IgD-negative memory B cell (primary cell): ENCODE results near the gene SGMS1. TPM values are rescaled to one million over a fixed set of nuclear protein-coding genes. Genes with fewer than 3 reads are reported as not detected.

ENCODE experiments used
- H3K27ac Mint-ChIP-seq, 3 donors: one replicate each; pipeline ENCODE4 v1.8.0; 2020 to 2022; ENCODE audit warnings: mild to moderate bottlenecking in 3 of 3, mixed read lengths in 3 of 3, moderate library complexity in 1 of 3
- H3K27me3 Mint-ChIP-seq: one replicate; pipeline ENCODE4 v1.8.0; 2021; ENCODE audit warnings: mixed read lengths
- H3K36me3 Mint-ChIP-seq: one replicate; pipeline ENCODE4 v1.8.0; 2020; ENCODE audit warnings: mild to moderate bottlenecking, mixed read lengths
- H3K4me1 Mint-ChIP-seq, 3 donors: one replicate each; pipeline ENCODE4 v1.8.0; 2020 to 2022; ENCODE audit warnings: mixed read lengths in 3 of 3, mild to moderate bottlenecking in 1 of 3
- H3K4me3 Mint-ChIP-seq, 4 donors: one replicate each; pipeline ENCODE4 v1.8.0; 2020 to 2022; ENCODE audit warnings: mild to moderate bottlenecking in 4 of 4, mixed read lengths in 4 of 4, moderate library complexity in 3 of 4
- H3K9me3 Mint-ChIP-seq, 3 donors: one replicate each; pipeline ENCODE4 v1.8.0; 2020 to 2021; ENCODE audit warnings: mixed read lengths in 3 of 3, mild to moderate bottlenecking in 1 of 3
- polyA plus RNA-seq: library from polyadenylated mRNA; unstranded; fragments of 300-500 nt; fragmentation: Illumina TruSeq; gene quantifications from one replicate; pipeline ENCODE4 v1.2.3, GENCODE V29; 2021

Gene SGMS1
- polyA plus RNA-seq, 1 donor from 2014 or later: 12.4 TPM

DNA sequence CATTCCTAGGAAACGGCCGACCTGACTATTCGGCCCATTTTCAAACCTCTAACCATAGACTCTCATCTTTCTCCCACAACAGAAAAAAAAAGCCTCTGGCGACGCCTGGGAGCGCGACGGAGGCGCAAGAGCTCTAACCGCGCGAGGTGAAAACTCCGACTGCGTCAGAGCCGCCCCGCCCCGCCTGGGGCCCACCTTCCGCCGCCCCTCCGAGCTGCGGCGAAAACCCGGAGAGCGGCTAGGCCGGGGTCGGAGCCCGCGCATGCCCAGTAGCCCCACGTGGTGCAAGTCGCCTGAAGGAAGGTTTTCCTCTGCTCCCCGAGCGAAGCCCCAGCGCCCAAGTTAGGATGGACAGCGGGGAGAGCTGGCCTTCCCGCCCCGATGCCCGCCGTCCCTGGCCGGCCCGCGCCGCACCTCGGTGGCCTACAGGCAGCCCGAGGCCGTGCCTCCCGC lies 683 bp upstream of the SGMS1 start:
- Mint-ChIP-seq H3K27me3 (no peaks in the 10 kb centered on the region), H3K4me1 (peaks cover 21 to 29% (median 23%) of the 10 kb centered on the region in 3 donors), H3K27ac (peak overlapping the region; percentile 98 to 99 (median 98)), H3K4me3 (peak overlapping the region; percentile 91 to 98 (median 95)), H3K36me3 (peaks cover under 1% of the 10 kb centered on the region), H3K9me3 (no peaks in the 10 kb centered on the region)

GRCh38 chr10:50622706-50623662 lies 772 bp downstream of the SGMS1 start:
- H3K4me1 Mint-ChIP-seq: peaks cover 30 to 43% (median 37%) of the 10 kb centered on the region in 3 donors
- peak overlapping the region; percentile 98 to 99 (median 98) for H3K27ac Mint-ChIP-seq
- H3K9me3 Mint-ChIP-seq: no peaks in the 10 kb centered on the region
- peaks cover 2% of the 10 kb centered on the region for H3K36me3 Mint-ChIP-seq
- H3K4me3 Mint-ChIP-seq: peak overlapping the region; percentile 91 to 98 (median 95)
- no peaks in the 10 kb centered on the region for H3K27me3 Mint-ChIP-seq

- Mint-ChIP-seq H3K27me3 (no peaks in the 10 kb centered on the region), H3K27ac (peak overlapping the region; percentile 93 to 98 (median 97)), H3K9me3 (no peaks in the 10 kb centered on the region), H3K36me3 (peaks cover 2% of the 10 kb centered on the region), H3K4me1 (peaks cover 30 to 44% (median 38%) of the 10 kb centered on the region in 3 donors), H3K4me3 (peak overlapping the region; percentile 91 to 98 (median 95))
These were observed 1.6 kb downstream of the SGMS1 start for GRCh38 chr10:50621968-50622705.

- Mint-ChIP-seq H3K9me3 (no peaks in the 10 kb centered on the region), H3K27me3 (no peaks in the 10 kb centered on the region), H3K4me1 (peaks cover 30 to 44% (median 38%) of the 10 kb centered on the region in 3 donors), H3K27ac (peak overlapping the region in 2 of 3 donors; percentile 97 to 98), H3K36me3 (peaks cover 2% of the 10 kb centered on the region), H3K4me3 (peak overlapping the region in 3 of 4 donors; percentile 27 to 93 (median 28))
These were observed 2.9 kb downstream of the SGMS1 start for GRCh38 chr10:50620899-50621298.

DNA sequence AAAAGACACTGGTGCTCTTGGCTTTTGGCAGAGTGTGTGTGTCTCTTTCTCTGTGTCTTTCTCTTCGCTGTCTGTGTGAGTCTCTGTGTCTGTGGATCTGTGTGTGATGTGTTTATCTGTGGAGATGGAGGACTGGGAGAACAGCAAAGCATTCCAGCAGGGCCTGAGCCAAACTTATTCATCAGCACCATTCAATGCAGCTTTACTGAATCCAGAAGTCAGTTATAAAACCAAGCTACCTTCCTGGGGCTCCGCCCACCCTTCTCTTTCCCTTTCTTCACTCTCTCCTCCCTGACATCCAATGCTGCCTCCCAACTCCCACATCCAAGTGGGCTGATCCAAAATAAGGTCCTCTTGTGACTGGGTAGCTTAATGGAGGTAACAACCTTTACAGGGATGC lies 3.9 kb downstream of the SGMS1 start:
- H3K4me3 Mint-ChIP-seq: peak overlapping the region in 1 of 4 donors; percentile 82
- peaks cover 23 to 36% (median 34%) of the 10 kb centered on the region in 3 donors for H3K4me1 Mint-ChIP-seq
- H3K27ac Mint-ChIP-seq: peak overlapping the region; percentile 76 to 97 (median 83)
- no peaks in the 10 kb centered on the region for H3K27me3 Mint-ChIP-seq
- H3K9me3 Mint-ChIP-seq: no peaks in the 10 kb centered on the region
- H3K36me3 Mint-ChIP-seq: peaks cover 2% of the 10 kb centered on the region

- Mint-ChIP-seq H3K27ac (peak overlapping the region; percentile 59 to 93 (median 76)), H3K36me3 (peaks cover 2% of the 10 kb centered on the region), H3K9me3 (no peaks in the 10 kb centered on the region), H3K27me3 (no peaks in the 10 kb centered on the region), H3K4me1 (peaks cover 23 to 42% (median 35%) of the 10 kb centered on the region in 3 donors), H3K4me3 (peak overlapping the region in 3 of 4 donors; percentile 8 to 86 (median 82))
These were observed 4.6 kb downstream of the SGMS1 start for GRCh38 chr10:50619166-50619565.

DNA sequence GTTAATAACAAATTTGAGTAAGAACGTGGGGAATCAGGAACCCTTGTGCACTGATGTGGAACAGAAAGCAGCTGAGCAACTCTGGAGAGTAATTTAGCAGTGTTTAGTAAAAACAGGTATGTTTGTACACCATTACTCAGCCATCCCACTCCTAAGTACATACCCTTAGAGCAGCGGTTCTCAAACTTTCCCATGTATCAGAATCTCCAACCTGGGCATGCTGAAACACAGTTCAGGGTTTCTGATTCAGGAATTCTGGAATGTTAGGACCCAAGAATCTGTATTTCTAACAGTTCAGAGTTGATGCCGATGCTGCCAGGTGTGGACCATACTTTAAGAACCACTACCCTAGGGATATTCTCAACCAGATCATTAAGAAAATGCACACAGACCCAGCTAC lies 5.1 kb downstream of the SGMS1 start:
- Mint-ChIP-seq H3K9me3 (no peaks in the 10 kb centered on the region), H3K4me1 (peaks cover 26 to 45% (median 35%) of the 10 kb centered on the region in 3 donors), H3K36me3 (peaks cover 4% of the 10 kb centered on the region), H3K27ac (peak overlapping the region; percentile 54 to 93 (median 76)), H3K4me3 (peak overlapping the region in 2 of 4 donors; percentile 8 to 82), H3K27me3 (no peaks in the 10 kb centered on the region)

GRCh38 chr10:50615658-50616057 lies 8.1 kb downstream of the SGMS1 start:
- peaks cover 4% of the 10 kb centered on the region for H3K36me3 Mint-ChIP-seq
- H3K27ac Mint-ChIP-seq: no peak overlapping the region
- H3K27me3 Mint-ChIP-seq: no peaks in the 10 kb centered on the region
- peaks cover 30 to 51% (median 30%) of the 10 kb centered on the region in 3 donors for H3K4me1 Mint-ChIP-seq
- H3K4me3 Mint-ChIP-seq: no peak overlapping the region
- no peaks in the 10 kb centered on the region for H3K9me3 Mint-ChIP-seq

GRCh38 chr10:50614444-50615137 lies 9.2 kb downstream of the SGMS1 start:
- Mint-ChIP-seq H3K36me3 (peaks cover 4% of the 10 kb centered on the region), H3K4me1 (peaks cover 21 to 43% (median 24%) of the 10 kb centered on the region in 3 donors), H3K27ac (no peak overlapping the region), H3K4me3 (peak overlapping the region in 1 of 4 donors; percentile 57), H3K9me3 (no peaks in the 10 kb centered on the region), H3K27me3 (no peaks in the 10 kb centered on the region)

DNA sequence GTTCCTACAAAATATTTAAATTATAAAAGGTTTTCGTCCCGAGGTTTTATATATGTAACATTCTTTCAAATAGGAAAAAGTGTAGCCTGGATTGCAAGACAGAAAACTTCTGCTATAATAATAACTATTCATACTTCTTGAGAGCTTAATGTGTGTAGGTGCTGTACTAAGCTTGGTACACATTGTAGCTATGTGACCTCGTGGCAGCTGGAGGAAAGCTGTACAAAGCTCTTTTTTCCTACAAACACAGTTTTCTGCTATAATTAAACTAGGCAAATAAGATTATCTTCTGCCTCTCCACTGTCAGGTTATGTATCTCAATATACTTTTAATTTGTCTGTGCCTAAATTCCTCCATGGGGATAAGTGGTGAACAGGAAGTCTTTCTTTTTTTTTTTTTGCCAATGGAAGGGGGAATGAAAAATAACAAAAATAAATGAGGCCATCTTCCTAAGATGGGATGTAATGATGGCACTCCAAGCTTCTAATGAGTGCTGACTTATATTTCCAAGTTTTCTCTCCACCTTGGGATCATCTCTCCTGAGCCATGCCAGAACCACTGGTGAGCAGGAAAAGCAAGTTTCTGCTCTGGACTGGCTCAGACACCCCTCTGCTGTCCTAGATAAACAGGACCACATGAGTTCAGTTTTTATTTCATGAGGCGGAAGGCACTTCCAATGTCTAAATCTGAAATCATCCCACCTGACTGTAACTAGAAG lies 9.9 kb downstream of the SGMS1 start:
- peaks cover 15 to 37% (median 17%) of the 10 kb centered on the region in 3 donors for H3K4me1 Mint-ChIP-seq
- H3K36me3 Mint-ChIP-seq: peaks cover 1% of the 10 kb centered on the region
- H3K27ac Mint-ChIP-seq: no peak overlapping the region
- H3K4me3 Mint-ChIP-seq: peak overlapping the region in 1 of 4 donors; percentile 57
- no peaks in the 10 kb centered on the region for H3K27me3 Mint-ChIP-seq
- no peaks in the 10 kb centered on the region for H3K9me3 Mint-ChIP-seq

GRCh38 chr10:50613150-50613549 lies 10.6 kb downstream of the SGMS1 start:
- H3K27ac Mint-ChIP-seq: no peak overlapping the region
- H3K9me3 Mint-ChIP-seq: no peaks in the 10 kb centered on the region
- H3K27me3 Mint-ChIP-seq: no peaks in the 10 kb centered on the region
- H3K36me3 Mint-ChIP-seq: peaks cover 1% of the 10 kb centered on the region
- H3K4me1 Mint-ChIP-seq: peaks cover 7 to 29% (median 14%) of the 10 kb centered on the region in 3 donors
- H3K4me3 Mint-ChIP-seq: no peak overlapping the region

- Mint-ChIP-seq H3K36me3 (peaks cover 1% of the 10 kb centered on the region), H3K9me3 (no peaks in the 10 kb centered on the region), H3K27me3 (no peaks in the 10 kb centered on the region), H3K4me3 (no peak overlapping the region), H3K4me1 (peaks cover 14 to 34% (median 21%) of the 10 kb centered on the region in 3 donors), H3K27ac (no peak overlapping the region)
These were observed 13.4 kb downstream of the SGMS1 start for GRCh38 chr10:50610368-50610767.

DNA sequence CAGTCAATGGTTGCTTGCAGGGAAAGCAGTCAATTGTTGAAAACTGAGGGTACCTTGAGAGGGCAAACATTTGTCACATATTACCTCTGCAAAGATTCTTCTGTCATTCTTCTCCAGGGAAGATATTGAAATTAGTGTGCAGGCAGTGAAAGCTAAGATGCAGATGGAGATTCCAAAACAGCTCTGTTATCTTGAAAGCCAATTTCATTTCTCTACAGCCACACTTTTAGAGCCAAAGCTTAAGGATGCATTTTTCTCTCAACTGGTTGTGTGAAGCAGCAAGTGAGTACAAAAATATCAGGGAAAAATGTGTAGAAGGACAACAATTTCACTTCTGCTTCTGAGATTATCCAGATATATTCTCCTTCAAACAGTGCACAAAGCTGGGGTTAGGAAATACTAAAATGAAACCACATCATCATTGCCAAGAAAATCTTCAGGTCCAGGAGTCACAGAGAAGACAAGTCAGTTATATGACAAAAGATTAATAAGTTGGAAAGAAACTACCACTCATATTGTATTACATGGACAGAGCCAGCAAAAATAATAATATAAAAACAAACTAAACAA lies 16.3 kb downstream of the SGMS1 start:
- H3K27me3 Mint-ChIP-seq: no peaks in the 10 kb centered on the region
- H3K36me3 Mint-ChIP-seq: no peaks in the 10 kb centered on the region
- peaks cover 23 to 43% (median 29%) of the 10 kb centered on the region in 3 donors for H3K4me1 Mint-ChIP-seq
- no peak overlapping the region for H3K4me3 Mint-ChIP-seq
- no peak overlapping the region for H3K27ac Mint-ChIP-seq
- no peaks in the 10 kb centered on the region for H3K9me3 Mint-ChIP-seq

DNA sequence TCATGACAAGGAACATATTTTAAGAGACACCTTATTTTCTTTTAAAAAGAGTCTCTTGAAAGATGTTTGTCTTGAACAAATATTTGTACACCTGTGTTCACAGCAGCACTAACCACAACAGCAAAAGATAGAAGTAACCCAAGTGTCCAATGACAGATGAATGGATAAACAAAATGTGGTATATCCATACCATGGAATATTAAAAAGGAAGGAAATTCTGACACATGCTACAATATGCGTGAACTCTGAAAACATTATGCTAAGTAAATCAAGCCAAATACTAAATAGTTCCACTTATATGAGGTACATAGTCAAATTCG lies 17.8 kb downstream of the SGMS1 start:
- Mint-ChIP-seq H3K36me3 (no peaks in the 10 kb centered on the region), H3K27me3 (no peaks in the 10 kb centered on the region), H3K4me1 (peaks cover 24 to 35% (median 24%) of the 10 kb centered on the region in 3 donors), H3K27ac (no peak overlapping the region), H3K9me3 (no peaks in the 10 kb centered on the region), H3K4me3 (no peak overlapping the region)
